HG02970 (cell line): ENCODE data around the gene YES1.
"Not testable (repeated sequence)": the region's sequence is repeated elsewhere in the genome, so short reads cannot be mapped to it uniquely, and the experiment has no call there.

Source experiments
- ATAC-seq: cut with Tn5 transposase; IDR thresholded peaks from one replicate; pipeline ENCODE4 v1.9.1; 2021; ENCODE audit warnings: mild to moderate bottlenecking, moderate library complexity, moderate number of reproducible peaks; ENCODE audit not compliant: unreplicated experiment, low FRiP score

The YES1 gene

GRCh38 chr18:693466-694187, 118.4 kb downstream of the YES1 start:
- ATAC-seq, result no peak

GRCh38 chr18:692824-693223, 119.2 kb downstream of the YES1 start:
- ATAC-seq, result no peak

GRCh38 chr18:688323-688722, 123.7 kb downstream of the YES1 start:
- no peak for ATAC-seq

GRCh38 chr18:686339-687111, 125.5 kb downstream of the YES1 start:
- no peak for ATAC-seq

- no peak for ATAC-seq
These were observed 126.6 kb downstream of the YES1 start for GRCh38 chr18:685438-685837.

- no peak for ATAC-seq
These were observed 128.5 kb downstream of the YES1 start for GRCh38 chr18:683531-683930.

GRCh38 chr18:682833-683232, 129.2 kb downstream of the YES1 start:
- no peak for ATAC-seq

- ATAC-seq, result not testable (repeated sequence)
These were observed 129.6 kb downstream of the YES1 start for GRCh38 chr18:682416-682815.

- ATAC-seq, result no peak
These were observed 130.1 kb downstream of the YES1 start for GRCh38 chr18:681985-682384.

- ATAC-seq, result no peak
These were observed 131.7 kb downstream of the YES1 start for GRCh38 chr18:680392-680791.

- ATAC-seq, result no peak
These were observed 132.5 kb downstream of the YES1 start for GRCh38 chr18:679516-679915.

- ATAC-seq, result no peak
These were observed 133.4 kb downstream of the YES1 start for GRCh38 chr18:678482-679182.

GRCh38 chr18:677951-678381, 134.1 kb downstream of the YES1 start:
- no peak for ATAC-seq

- ATAC-seq, result no peak
These were observed 134.9 kb downstream of the YES1 start for GRCh38 chr18:677145-677544.

GRCh38 chr18:676736-677135, 135.3 kb downstream of the YES1 start:
- no peak for ATAC-seq

- ATAC-seq, result no peak
These were observed 136.0 kb downstream of the YES1 start for GRCh38 chr18:676069-676468.

GRCh38 chr18:675307-675706, 136.7 kb downstream of the YES1 start:
- ATAC-seq, result no peak

GRCh38 chr18:673769-674168, 138.3 kb downstream of the YES1 start:
- no peak for ATAC-seq

- ATAC-seq, result no peak
These were observed 138.7 kb downstream of the YES1 start for GRCh38 chr18:673317-673716.
